HEK293 (cell line): ENCODE data around the gene ZBED5.

Experiments
- BCL6B ChIP-seq: fragments of 450-650 bp; formaldehyde crosslinking; IDR thresholded peaks from 2 replicates; pipeline ENCODE4 v1.5.1; 2017; ENCODE audit warnings: missing biosample characterization, missing genetic modification characterization
- EGR2 ChIP-seq: fragments of 450-650 bp; formaldehyde crosslinking; IDR thresholded peaks from 2 replicates; pipeline ENCODE4 v1.5.1; 2016; ENCODE audit warnings: low read depth, missing biosample characterization, missing genetic modification characterization
- KLF8 ChIP-seq: fragments of 450-650 bp; formaldehyde crosslinking; IDR thresholded peaks from 2 replicates; pipeline ENCODE4 v1.5.1; 2016; ENCODE audit warnings: missing biosample characterization, missing genetic modification characterization
- SP3 ChIP-seq: fragments of 450-650 bp; formaldehyde crosslinking; IDR thresholded peaks from 2 replicates; pipeline ENCODE4 v1.5.1; 2016; ENCODE audit warnings: missing biosample characterization, missing genetic modification characterization
- ZBTB44 ChIP-seq: fragments of 450-650 bp; IDR thresholded peaks from 2 replicates; pipeline ENCODE4 v1.5.1; 2018; ENCODE audit warnings: missing biosample characterization, mild to moderate bottlenecking, missing genetic modification characterization
- ZNF114 ChIP-seq: fragments of 450-650 bp; formaldehyde crosslinking; IDR thresholded peaks from 2 replicates; pipeline ENCODE4 v1.5.0; 2017; ENCODE audit warnings: missing biosample characterization, missing genetic modification characterization
- ZNF2 ChIP-seq: fragments of 450-650 bp; formaldehyde crosslinking; IDR thresholded peaks from 2 replicates; pipeline ENCODE4 v1.5.1; 2016; ENCODE audit warnings: missing biosample characterization, missing genetic modification characterization
- ZNF26 ChIP-seq: fragments of 450-650 bp; formaldehyde crosslinking; IDR thresholded peaks from 2 replicates; pipeline ENCODE4 v1.5.1; 2016; ENCODE audit warnings: missing biosample characterization, missing genetic modification characterization
- ZNF311 ChIP-seq: fragments of 450-650 bp; formaldehyde crosslinking; IDR thresholded peaks from 2 replicates; pipeline ENCODE4 v1.5.1; 2017; ENCODE audit warnings: missing biosample characterization, missing genetic modification characterization, borderline replicate concordance
- ZNF362 ChIP-seq: fragments of 450-650 bp; formaldehyde crosslinking; IDR thresholded peaks from 2 replicates; pipeline ENCODE4 v1.5.1; 2016; ENCODE audit warnings: missing biosample characterization, missing genetic modification characterization
- ZNF366 ChIP-seq: fragments of 450-650 bp; formaldehyde crosslinking; conservative IDR thresholded peaks from 2 replicates; pipeline ENCODE4 v1.5.1; 2016; ENCODE audit warnings: missing biosample characterization, missing genetic modification characterization
- ZNF37A ChIP-seq: fragments of 450-650 bp; IDR thresholded peaks from 2 replicates; pipeline ENCODE4 v1.5.1; 2018; ENCODE audit warnings: missing biosample characterization, missing genetic modification characterization
- ZNF398 ChIP-seq: fragments of 450-650 bp; formaldehyde crosslinking; IDR thresholded peaks from 2 replicates; pipeline ENCODE4 v1.5.1; 2017; ENCODE audit warnings: missing biosample characterization, missing genetic modification characterization
- ZNF433 ChIP-seq: fragments of 450-650 bp; formaldehyde crosslinking; IDR thresholded peaks from 2 replicates; pipeline ENCODE4 v1.5.1; 2016; ENCODE audit warnings: missing biosample characterization, missing genetic modification characterization, low read depth
- ZNF473 ChIP-seq: fragments of 450-650 bp; formaldehyde crosslinking; IDR thresholded peaks from 2 replicates; pipeline ENCODE4 v1.5.1; 2017; ENCODE audit warnings: missing biosample characterization, missing genetic modification characterization
- ZNF510 ChIP-seq: fragments of 450-650 bp; formaldehyde crosslinking; IDR thresholded peaks from 2 replicates; pipeline ENCODE4 v1.5.1; 2018; ENCODE audit warnings: mild to moderate bottlenecking, missing genetic modification characterization, missing biosample characterization; ENCODE audit not compliant: insufficient replicate concordance
- ZNF629 ChIP-seq: fragments of 450-650 bp; formaldehyde crosslinking; IDR thresholded peaks from 2 replicates; pipeline ENCODE4 v1.5.1; 2017; ENCODE audit warnings: missing biosample characterization, missing genetic modification characterization
- ZNF645 ChIP-seq: fragments of 450-650 bp; formaldehyde crosslinking; IDR thresholded peaks from 2 replicates; pipeline ENCODE4; 2016; ENCODE audit warnings: missing biosample characterization, missing genetic modification characterization
- ZNF670 ChIP-seq: fragments of 450-650 bp; formaldehyde crosslinking; IDR thresholded peaks from 2 replicates; pipeline ENCODE4 v1.5.1; 2016; ENCODE audit warnings: missing biosample characterization, missing genetic modification characterization, low read depth
- ZNF677 ChIP-seq: fragments of 450-650 bp; IDR thresholded peaks from 2 replicates; pipeline ENCODE4 v1.5.0; 2018; ENCODE audit warnings: missing biosample characterization, mild to moderate bottlenecking, missing genetic modification characterization, moderate library complexity
- ZNF747 ChIP-seq: fragments of 450-650 bp; formaldehyde crosslinking; IDR thresholded peaks from 2 replicates; pipeline ENCODE4 v1.5.1; 2016; ENCODE audit warnings: missing biosample characterization, missing genetic modification characterization
- ZNF768 ChIP-seq: fragments of 450-650 bp; formaldehyde crosslinking; IDR thresholded peaks from 2 replicates; pipeline ENCODE4 v1.5.1; 2018; ENCODE audit warnings: missing biosample characterization, mild to moderate bottlenecking, missing genetic modification characterization
- ZSCAN18 ChIP-seq: fragments of 450-650 bp; formaldehyde crosslinking; IDR thresholded peaks from 2 replicates; pipeline ENCODE4 v1.5.1; 2016; ENCODE audit warnings: missing biosample characterization, missing genetic modification characterization
- ZSCAN23 ChIP-seq: fragments of 450-650 bp; formaldehyde crosslinking; IDR thresholded peaks from 2 replicates; pipeline ENCODE4 v1.5.1; 2016; ENCODE audit warnings: missing biosample characterization, missing genetic modification characterization

ZBED5 gene

GRCh38 chr11:10808553-10809372 is 49.1 kb downstream of the ZBED5 start, which contains the start of gene EIF4G2 (continued):
- TF ChIP-seq ZSCAN18 (tag by site-specific recombination) (no peak), ZNF114 (tag by site-specific recombination) (no peak), ZNF473 (tag by site-specific recombination) (no peak), ZNF629 (tag by site-specific recombination) (peak; percentile 33; the same call in 1 of the 2 replicates), ZNF366 (tag by site-specific recombination) (no peak; the same call in 1 of the 2 replicates), ZSCAN23 (tag by site-specific recombination) (peak; percentile 62; the same call in 1 of the 2 replicates), ZNF670 (tag by site-specific recombination) (no peak), ZBTB44 (tag by site-specific recombination) (no peak), KLF8 (tag by site-specific recombination) (peak; percentile 75), ZNF398 (0 out of 2 replicates have a peak, but pooled peaks have one; percentile 56), ZNF26 (tag by site-specific recombination) (no peak), BCL6B (no peak), ZNF37A (no peak), ZNF645 (peak; percentile 72; the same call in 1 of the 2 replicates), ZNF510 (tag by site-specific recombination) (no peak), ZNF2 (tag by site-specific recombination) (peak; percentile 80), ZNF362 (tag by site-specific recombination) (no peak), ZNF677 (tag by site-specific recombination) (no peak), ZNF433 (tag by site-specific recombination) (no peak), ZNF311 (no peak), SP3 (tag by site-specific recombination) (peak; percentile 74), ZNF747 (no peak), ZNF768 (tag by site-specific recombination) (no peak), EGR2 (tag by site-specific recombination) (no peak)
